ENCODE data around the gene DDIT4.
"Not testable (repeated sequence)": the region's sequence is repeated elsewhere in the genome, so short reads cannot be mapped to it uniquely, and the experiment has no call there.

Gene DDIT4

DNA sequence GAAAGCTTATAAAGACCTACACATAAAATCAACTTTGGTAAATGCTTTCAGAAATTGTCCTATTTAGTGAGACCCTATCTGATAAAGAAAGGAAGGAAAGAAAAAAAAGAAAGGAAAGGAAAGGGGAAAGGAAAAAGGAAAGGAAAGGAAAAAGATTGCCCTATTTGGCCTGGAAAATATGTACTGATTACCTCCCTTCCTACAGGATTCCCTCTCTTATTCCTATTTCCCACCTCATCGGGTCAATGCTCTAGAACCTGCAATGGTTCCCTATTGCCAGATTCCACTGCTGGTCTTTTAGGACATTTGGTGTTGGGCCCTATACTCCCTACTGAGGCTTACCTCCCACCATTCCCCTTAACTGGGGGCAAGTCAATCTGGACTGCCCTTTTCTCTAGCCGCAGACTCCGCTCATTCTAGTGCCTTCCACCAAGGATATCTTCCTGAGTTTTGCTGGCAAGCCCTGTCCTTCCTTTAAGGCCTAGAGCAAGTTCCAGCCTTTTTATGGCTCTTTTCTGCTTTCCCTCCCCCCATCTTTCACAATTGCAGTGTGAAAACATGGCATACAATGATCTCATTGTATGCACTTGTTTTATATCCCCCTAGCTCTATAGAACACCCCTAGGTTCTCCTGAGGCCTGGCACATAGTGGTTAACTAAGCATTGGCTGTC, 4.4 kb downstream of the DDIT4 start:
- TF ChIP-seq, protein P1, sequence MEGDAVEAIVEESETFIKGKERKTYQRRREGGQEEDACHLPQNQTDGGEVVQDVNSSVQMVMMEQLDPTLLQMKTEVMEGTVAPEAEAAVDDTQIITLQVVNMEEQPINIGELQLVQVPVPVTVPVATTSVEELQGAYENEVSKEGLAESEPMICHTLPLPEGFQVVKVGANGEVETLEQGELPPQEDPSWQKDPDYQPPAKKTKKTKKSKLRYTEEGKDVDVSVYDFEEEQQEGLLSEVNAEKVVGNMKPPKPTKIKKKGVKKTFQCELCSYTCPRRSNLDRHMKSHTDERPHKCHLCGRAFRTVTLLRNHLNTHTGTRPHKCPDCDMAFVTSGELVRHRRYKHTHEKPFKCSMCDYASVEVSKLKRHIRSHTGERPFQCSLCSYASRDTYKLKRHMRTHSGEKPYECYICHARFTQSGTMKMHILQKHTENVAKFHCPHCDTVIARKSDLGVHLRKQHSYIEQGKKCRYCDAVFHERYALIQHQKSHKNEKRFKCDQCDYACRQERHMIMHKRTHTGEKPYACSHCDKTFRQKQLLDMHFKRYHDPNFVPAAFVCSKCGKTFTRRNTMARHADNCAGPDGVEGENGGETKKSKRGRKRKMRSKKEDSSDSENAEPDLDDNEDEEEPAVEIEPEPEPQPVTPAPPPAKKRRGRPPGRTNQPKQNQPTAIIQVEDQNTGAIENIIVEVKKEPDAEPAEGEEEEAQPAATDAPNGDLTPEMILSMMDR (IDR thresholded peaks at IDR 0.05; ENCODE audit: low read depth, low read length), result no peak
- DNase-seq (ENCODE audit: extremely low read depth, low read depth), result no peak

DNA sequence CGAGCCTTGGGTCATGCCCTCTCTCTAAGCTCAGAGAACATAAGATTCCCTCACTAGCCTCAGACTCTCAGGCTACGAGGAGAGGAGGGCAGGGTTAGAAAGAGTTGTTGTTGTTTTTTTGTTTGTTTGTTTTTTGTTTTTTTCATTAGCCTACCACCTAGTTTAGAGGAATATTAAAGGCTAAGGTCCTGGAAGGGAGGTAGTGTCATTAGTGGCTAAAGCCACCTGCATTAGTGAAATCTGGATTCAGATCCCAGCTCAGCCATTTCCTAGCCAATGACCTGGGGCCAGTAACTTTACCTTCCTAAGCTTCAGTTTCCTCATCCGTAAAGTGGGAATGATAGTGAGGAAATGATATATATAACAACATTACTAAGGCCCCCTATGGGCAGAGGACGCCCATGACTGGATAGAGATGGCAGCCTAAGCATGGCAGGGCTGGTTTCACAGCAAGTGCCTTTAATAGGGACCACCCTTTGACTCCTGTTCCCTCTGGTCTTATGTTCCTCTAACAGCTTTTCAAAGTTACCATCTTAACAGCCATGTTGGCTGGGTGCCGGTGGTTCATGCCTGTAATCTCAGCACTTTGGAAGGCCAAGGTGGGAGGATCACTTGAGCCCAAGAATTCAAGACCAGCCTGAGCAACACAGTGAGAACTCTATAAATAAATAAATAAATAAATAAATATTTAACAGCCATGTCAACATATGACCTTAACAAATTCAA, 5.1 kb downstream of the DDIT4 start:
- TF ChIP-seq, protein P1 (IDR thresholded peaks at IDR 0.05; ENCODE audit: low read depth, low read length), result no peak
- no peak for DNase-seq (ENCODE audit: extremely low read depth, low read depth)

DNA sequence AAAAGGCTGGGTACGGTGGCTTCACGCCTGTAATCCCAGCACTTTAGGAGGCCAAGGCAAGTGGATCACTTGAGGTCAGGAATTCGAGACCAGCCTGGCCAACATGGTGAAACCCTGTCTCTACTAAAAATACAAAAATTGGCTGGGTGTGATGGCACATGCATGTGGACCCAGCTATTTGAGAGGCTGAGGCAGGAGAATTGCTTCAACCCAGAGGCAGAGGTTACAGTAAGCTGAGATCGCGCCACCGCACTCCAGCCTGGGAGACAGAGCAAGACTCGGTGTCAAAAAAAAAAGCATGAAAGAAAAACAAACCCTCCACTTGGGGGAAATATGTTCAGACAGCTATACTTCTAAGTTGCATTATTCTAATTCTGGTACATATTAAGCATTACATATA, 5.9 kb downstream of the DDIT4 start:
- not testable (repeated sequence) for DNase-seq (ENCODE audit: extremely low read depth, low read depth)

DNA sequence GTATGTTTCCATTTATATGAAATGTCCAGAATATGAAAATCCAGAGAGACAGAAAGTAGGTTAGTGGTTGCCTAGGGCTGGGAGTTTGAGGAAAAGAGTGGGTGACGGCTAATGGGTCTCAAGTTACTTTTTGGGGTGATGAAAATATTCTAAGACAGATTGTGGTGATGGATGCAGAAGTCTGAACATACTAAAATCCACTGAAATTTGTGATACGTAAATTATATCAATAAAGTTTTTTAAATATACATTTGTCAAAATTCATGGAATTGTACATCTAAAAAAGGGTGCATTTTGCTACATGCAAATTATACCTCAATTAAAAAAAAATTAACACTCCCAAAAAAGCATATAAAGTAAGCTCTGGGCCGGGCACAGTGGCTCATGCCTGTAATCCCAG, 9.4 kb downstream of the DDIT4 start:
- no peak for DNase-seq (ENCODE audit: extremely low read depth, low read depth)
- TF ChIP-seq, protein P1 (IDR thresholded peaks at IDR 0.05; ENCODE audit: low read depth, low read length), result no peak

DNA sequence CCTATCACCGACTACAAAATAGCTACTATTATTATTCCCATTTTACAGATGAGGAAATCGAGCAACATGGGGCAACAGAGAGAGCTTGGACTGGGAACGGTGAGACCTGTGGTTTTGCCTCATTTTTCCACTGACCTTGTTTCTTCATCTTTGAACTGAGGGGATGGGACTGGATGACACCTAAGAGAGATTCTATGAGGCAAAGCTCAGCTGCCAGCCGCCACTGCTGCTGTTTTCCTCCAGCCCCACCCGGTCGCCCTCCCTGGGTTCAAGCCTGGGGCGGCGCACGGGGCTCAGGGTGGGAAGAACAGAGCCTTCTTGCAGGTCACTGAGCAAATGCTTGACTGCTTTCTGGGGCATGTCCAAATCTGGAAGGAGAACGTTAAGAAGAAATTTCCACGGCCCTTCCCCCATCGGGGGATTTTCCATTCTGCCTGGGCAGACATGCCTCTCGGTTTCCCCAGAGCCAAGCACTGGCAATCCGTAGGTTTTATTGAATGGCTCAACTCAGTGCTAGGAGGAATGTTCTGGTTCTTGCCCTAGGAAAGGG, 12.3 kb downstream of the DDIT4 start:
- no peak for DNase-seq (ENCODE audit: extremely low read depth, low read depth)
- TF ChIP-seq, protein P1 (IDR thresholded peaks at IDR 0.05; ENCODE audit: low read depth, low read length), result no peak

DNA sequence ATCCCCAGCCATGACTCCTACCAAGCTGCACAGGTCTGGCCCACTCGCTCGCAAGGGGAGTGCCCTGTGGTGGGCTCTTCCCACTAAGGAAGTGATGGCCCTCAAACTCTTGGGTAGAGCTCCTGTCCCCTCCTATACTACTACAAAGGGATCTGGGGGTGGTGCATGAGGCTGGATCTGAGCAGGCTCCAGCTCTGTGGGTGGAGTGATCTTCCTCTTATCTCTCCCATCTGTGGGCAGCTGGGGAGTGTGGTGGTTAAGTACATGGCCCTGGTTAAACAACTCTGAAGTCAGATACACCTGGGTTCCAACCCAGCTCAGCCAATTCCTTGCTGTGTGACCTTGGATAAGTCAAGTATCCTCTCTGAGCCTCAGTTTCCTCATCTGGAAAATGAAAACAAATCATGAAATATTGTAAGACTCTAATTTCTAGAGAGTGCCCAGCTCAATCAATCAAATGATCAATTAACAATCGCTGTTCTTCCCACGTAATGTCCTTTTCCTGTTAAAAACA, 17.4 kb downstream of the DDIT4 start:
- TF ChIP-seq, protein P1 (IDR thresholded peaks at IDR 0.05; ENCODE audit: low read depth, low read length), result no peak
- DNase-seq (ENCODE audit: extremely low read depth, low read depth), result no peak

DNA sequence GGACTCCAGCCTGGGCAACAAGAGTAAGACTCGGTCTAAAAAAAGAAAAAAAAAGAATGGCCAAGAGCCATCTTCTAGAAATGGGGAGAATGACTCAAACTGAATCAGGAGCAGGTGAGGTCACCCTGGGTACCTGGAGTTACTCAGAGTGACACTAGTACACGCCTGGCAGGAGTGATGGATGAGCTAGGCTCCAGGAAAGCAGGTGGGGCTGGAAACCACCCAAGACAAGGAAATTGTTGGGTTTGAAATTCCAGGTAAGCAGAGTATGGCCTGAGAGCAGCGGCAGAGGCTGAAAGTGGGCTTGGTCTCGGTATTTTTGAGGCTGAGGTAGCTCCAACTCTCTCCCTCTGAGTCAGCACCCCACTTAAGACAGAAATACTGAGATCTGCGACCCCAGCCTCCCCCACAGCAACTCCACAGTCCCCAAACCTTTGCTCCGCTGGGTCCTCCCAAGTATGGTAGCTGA, 18.5 kb downstream of the DDIT4 start:
- no peak for DNase-seq (ENCODE audit: extremely low read depth, low read depth)
- TF ChIP-seq, protein P1 (IDR thresholded peaks at IDR 0.05; ENCODE audit: low read depth, low read length), result no peak

All from AG09319 (cell line).